Activated gamma-delta T cell treated with Interleukin-2 at 50 U/mL for 16 hours (primary cell): ENCODE results near the gene MYL7.

Experiments used
- DNase-seq: peaks from one replicate; pipeline ENCODE4 v3.0.0-alpha.2; 2020

MYL7 gene

GRCh38 chr7:44149571-44150465 lies 8.7 kb upstream of the MYL7 start:
- no peak for DNase-seq

DNA sequence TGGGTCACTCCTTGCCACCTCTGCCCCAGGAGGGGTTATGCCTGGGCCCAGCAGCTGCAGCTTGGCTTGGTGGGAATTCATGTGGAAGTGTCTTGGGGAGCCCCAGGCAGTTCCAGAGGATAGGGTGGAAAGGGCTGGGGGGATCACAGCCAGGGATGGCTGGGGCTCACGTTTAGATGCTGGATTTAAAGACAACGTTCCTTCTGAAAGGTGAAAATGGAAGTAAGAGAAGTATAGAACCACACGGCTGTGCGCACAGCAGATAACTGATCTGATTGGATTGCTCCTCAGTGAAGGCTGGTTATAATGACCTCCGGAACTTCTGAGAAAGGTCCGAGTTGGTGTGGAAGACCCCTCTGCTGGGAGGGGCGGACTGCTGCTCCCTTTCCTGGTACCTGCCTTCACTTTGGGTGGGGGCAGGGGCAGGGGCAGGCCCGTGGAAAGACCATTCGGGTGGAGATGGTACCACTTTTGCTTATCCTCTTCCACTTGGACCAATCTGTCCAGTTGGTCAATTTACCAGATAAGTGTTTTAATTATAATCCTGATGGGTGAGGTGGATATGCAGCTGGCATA lies 7.9 kb upstream of the MYL7 start:
- DNase-seq: no peak

DNA sequence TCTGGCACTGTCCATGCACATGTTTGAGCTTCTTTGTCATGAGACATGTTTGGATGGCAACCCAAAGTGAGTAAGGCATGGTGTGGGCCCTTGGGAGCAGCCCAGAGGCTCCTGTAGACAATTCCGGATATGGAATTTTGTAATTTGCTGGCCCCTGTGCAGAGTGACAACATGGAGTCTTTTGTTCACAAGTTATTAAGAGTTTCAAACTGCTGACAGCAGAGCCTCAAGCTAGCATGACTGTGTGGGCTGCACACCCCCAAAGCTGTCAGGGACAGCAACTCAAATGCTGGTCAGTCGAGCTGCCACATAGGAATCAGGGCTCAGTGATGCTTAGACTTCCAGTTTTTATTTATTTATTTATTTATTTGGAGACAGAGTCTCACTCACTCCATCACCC lies 7.0 kb upstream of the MYL7 start:
- no peak for DNase-seq

DNA sequence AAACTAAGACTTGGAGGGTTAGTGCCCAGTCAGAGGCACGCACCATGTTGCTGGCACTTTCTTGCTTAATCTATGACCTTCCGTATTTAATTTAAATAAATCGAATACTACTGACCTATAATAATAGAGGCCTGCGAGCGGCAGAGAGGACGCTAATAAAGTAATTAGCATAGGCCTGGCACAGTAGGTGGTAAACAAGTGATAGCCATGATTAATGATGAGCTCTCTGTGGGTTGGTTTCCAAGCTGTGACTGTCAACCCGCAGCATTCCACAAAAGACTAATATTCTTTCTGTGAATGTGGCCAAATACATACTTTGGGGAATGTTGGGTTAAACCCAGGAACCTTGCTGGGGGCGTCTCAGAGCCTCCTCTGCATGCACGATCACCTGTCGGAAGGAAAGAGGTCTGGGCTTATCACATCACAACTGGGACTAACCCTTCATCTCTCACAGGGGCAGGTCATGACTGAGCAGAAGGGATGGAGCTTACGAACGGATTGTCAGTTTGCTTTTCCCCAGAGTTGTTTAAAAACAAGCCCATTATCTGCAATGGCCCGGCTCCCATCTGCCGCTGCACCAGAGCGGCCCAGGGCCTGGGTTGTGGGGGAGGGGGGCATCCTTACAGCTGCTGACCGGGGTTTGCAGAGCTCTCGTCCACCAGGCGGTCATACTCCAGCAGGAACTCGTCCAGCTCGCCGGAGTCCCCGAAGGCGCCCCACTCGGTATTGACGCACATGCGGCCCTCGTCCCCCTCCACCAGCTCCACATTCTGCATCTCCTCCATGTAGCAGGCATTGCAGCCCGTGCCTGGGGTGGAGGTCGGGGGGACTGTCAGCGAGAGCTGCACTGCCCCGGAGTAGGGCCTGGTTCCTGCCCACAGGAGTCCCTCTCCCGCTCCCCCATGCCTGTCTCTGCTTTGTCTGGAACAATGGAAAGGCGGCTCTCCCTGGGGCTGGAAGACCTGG lies 6.2 kb upstream of the MYL7 start:
- DNase-seq: no peak

DNA sequence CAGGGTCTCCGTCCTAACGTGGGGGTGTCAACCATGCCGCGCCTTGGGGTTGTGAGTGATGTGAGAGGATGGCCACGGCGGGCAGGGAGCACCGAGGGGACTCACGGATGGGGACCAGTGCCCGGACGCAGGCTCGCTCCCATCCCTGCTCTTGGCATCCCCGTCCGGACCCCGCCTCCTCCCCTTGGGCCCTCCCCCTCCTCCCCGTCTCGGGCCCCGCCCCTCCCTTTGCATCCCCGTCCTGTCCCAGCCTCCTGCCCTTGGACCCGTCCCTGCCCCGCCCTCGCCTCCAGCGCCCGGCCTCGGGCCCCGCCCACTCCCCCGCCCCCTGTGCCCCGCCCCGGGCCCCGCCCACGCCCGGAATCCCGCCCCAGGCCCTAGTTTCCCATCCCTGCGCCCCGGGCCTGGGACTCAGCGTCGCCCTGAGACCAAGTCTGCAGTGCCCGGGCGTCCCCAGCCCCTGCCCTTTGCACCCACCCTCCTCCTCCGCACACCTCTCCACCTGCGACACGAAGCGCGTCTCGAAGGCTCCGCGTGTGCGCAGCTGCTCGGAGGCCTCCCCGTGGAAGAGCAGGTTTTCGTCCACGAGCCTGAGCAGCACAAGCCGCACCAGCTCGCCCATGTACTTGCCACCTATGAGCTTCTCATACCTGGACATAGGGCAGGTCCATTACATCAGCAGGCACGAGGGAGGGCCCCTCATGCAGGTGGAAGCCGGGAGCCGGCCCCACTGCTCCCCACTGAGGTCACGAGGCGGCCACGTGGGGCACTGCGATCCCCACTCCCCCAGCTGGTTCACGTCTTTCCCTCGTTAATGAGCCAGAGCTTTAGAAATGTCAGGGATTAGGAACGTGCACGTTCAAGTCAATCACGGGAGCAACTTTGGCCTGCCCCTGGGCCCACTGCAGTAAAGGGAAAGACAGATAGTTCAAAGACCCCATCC lies 5.1 kb upstream of the MYL7 start:
- DNase-seq: peak; percentile 50

GRCh38 chr7:44145479-44145968 lies 4.4 kb upstream of the MYL7 start:
- DNase-seq: peak; percentile 33

- DNase-seq: no peak
These were observed 3.9 kb upstream of the MYL7 start for GRCh38 chr7:44144968-44145478.

DNA sequence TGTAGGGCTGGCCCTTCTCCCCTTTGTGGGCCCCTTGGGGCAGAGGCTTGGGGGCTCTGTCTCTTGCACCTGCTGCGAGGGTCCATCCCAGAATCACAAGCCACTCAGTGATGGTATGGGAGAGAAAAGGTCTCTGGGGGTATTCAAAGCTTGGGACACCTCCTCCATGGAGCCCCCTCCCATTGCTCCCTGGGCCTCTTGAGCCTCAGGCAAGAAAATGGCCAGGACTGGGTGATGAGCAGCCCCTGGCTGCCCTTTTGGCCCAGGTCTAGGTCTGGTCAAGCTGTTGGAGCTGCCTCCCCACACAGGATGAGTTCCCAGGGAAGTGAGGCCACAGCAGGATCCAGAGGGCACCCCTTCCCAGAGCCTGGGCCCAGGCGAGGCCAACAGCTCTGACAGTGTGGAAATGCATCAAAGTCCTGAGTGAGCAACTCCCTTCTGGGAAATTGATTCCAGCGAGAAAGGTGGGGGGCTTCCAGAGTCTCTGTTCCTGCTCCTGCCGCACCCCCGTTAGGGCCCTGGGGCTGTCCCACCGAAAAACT lies 3.4 kb upstream of the MYL7 start:
- no peak for DNase-seq

DNA sequence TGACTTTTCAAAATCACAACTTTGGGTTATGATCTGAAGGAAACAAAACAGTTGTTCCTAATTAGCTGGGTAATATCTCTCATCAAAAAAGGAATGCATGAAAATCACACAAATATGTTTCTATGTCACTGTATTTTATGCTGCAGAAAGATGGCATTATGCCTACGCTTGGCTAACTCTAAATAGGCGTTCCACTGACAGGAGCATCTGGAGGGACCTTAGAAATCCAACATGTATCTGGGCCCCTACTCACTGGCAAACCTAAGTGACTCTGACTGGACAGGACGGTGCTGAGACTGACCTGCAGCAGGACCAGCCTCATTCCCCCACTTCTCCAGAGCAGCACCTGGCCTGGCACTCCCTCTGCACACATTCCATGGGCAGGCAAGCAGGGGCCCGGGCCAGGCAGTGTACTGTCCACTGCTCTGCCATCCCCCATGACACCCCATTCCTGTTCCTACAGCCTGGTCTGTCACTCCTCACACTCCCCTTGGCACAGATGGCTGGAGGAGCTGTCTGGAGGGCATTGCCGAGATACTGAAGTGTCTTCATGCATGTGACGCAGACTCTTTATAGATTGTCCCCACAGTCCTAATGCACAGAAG lies 2.6 kb upstream of the MYL7 start:
- DNase-seq: no peak

DNA sequence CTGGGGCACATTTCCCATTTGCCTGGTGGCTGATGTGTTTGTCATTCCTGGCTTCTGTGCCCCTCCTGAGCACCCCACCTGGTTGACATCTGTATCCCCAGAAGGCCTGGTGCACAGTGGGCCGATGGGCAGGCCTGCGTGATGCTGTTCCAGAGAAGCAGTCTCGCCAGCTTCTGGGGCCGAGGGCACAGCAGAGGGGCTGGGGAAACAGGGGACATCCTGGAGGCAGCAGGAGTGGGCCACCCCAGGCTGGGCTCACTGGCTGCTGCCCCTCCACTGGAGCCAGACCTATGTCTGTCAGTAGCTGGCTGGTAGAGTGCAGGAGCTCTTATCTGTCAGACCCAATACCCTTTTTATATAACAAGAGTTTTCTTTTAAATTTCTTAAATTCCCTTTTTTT lies 896 bp upstream of the MYL7 start:
- no peak for DNase-seq

- no peak for DNase-seq
These were observed 791 bp downstream of the MYL7 start for GRCh38 chr7:44140341-44140740.

DNA sequence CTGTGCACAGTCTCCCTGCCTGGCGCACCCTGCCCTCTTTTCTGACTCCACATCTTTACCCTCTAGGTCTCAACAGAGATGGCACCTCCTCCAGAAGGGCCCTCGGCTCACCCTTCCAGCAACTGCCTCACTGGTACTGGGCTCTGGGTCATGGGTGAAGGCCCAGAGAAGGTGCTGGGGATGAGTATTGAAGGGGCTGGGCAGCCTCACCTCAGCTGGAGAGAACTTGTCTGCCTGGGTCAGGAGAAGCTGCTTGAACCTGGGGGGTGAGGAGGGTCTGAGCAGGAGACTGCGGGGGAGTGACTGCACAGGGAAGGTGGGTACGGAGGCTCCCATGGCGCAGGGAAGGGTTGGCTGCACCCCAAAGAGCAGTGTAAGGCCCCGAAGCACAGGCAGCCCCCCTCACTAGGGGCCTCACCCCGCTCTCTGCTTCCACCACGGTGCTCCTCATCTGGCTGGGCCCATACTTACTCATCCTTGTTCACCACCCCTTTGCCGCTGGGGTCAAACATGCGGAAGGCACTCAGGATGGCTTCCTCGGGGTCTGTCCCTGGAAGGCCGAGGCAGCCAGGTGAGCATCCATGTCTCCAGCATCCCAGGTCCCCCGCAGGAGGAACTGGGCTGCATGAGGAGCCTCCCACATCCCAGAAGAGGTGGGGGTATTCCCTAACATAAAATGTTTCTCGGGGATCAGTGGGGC lies 1.7 kb downstream of the MYL7 start:
- DNase-seq: no peak

DNA sequence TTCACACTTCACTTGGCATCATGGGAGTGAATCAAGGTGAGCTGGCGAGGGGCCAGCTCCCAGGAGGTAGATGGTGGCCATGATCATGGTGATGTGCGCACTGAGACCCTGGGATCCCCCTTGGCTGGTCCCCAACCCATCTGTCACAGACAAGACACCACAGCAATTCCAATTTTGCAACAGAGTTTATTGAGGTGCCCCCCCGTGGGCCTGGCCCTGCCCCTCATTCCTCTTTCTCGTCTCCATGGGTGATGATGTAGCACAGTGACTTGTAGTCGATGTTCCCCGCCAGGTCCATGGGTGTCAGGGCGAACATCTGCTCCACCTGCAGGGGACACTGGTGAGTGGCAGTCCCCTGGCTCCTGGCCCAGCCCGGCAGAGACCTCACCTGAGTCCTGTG lies 2.4 kb downstream of the MYL7 start:
- no peak for DNase-seq

DNA sequence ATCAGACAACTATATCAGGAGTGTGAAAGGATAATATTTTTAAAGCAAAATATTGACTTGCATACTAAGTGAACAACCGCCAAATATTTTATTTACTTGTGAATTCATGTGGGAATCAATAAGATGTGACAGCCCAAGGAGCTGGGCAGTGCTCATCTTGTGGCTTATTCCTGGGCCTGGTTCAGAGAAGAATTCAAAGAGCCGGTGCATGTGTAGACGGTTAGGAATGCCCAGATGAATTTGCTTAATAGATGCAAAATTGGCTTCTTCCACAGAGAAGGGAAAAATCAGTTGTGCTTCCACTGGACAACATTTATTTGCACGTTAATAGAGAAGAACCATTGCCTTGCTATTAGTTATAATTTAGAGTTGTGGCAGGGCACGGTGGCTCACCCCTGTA lies 4.4 kb downstream of the MYL7 start:
- no peak for DNase-seq

DNA sequence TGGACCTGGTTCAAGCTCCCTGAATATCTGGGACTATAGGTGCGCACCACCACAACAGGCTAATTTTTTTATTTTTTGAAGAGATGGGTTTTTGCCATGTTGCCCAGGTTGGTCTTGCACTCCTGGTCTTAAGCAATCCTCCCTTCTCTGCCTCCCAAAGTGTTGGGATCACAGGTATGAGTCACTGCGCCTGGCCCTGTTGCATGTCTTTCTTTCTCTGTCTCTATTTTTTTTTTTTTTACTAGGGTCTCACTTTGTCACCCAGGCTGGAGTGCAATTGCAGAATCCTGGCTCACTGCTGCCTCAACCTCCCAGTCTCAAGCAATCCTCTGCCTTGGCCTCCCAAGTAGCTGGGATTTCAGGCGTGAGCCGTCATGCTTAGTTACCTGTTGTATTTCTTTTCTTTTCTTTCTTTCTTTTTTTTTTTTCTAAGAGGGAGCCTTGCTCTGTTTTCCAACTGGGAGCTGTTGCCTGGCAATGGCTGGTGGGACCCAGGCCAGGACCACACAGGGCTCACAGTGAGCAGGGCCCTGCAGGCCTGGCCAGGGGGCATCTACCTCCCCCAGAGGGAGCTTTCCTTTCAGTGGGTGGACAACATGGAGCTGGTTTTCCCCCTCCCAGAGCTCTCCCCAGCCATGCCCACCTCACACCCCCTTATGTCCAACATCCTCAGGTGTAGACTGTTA lies 6.0 kb downstream of the MYL7 start:
- no peak for DNase-seq

- DNase-seq: no peak
These were observed 7.8 kb downstream of the MYL7 start for GRCh38 chr7:44133295-44133694.

DNA sequence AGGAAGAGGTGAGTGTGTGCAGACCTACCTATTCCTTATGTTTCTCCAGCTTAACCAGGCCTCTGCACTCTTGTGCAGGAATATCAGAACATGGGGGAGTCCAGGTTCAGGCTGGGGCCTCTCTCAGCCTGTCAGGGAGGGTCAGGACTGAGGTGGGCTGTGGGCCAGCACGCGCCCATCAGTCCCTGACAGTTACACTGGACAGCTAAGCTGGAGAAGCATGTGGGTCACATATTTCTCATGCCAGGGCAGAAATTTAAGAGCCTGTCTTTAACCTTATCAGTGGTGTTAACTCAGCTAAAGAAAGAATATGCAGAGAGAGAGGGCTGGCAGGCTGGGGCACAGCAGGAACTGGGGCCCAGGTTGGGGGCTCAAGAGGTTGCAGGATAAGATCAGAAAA lies 9.1 kb downstream of the MYL7 start:
- no peak for DNase-seq

DNA sequence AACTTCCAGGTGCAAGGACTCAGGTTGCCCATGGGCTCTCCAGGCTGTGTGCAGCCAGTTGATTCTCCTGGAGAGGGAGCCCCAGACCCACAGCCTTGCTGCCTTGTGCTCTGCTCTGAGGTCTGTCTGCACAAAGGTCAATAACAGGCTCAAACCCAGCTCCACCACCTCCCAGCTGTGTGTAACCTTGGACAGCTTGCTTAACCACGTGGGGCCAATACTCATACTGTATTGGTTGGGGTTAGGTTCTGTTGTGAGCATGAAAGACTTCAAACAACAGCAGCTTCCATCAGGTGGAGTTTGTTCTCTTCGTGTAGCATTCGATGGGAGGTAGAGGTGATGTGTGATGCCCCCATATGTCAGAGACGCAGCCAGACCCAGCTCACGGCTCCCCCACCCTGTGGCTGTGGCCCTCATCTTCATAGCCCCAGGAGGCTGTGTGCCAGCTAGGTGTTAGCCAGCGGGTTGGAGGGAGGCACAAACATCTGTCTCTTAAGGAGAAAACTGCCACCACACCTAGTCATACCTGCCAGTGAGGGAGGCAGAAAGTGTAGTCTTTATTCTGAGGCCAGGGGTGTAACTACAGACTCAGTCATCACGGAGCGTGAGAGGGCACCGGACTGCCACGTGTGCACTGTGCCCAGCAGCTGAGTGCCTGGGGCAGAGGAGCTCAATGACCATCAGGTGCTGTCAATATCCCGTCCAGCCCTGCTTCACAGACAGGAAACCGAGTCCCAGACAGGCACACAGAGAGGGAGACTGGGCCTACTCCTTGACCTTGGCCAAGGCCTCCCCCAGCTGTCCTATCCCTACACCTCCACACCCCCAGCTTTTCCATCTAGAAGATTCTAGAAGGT lies 9.7 kb downstream of the MYL7 start:
- no peak for DNase-seq
